ENCODE measurements around the gene ATOH1.

The ATOH1 gene

DNA sequence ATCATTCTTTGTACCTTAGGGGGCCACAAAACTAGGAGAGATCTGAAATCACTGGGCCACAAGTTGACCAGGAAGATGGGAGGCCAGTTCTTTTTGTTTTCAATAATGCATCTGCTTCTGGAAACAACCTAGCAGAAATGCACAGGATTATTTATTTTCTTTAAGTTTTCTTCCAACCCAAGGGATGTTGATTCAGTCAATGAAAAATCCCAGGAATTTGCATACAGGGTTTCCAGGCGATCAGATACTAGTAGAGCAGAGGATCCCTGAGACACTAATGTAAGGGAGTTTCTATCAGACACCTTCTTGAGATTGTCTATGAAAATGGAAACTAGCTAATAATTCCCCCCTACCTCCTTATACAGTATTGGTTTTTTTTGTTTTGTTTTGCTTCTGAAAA lies 7.4 kb downstream of the ATOH1 start:
- DNase-seq, result no peak

DNA sequence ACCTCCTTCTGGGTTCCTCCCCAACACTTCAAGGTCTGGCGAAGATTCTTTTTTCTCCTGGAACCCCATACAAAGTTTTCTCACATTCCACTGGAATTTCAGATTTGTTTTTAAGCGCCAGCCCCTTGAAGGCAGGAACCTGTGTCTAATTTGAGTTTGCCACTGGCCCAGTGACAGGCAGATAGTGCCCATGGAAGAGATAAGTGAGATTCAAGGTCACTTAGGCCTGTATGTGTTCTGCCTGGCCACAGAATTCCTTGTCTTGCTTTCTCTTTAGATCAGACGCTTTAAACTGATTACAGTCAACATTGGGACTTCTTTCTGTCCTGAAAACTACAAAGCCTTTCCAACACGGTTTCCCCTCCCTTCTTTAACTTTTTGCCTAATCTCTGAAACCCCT lies 11.2 kb downstream of the ATOH1 start:
- no peak for DNase-seq

GRCh38 chr4:93841803-93842345 lies 13.3 kb downstream of the ATOH1 start:
- DNase-seq, result no peak

- no peak for DNase-seq
Measured at GRCh38 chr4:93842601-93843252, 14.2 kb downstream of the ATOH1 start.

GRCh38 chr4:93843772-93844171 lies 15.2 kb downstream of the ATOH1 start:
- no peak for DNase-seq

- DNase-seq, result no peak
Measured at GRCh38 chr4:93852680-93853079, 24.1 kb downstream of the ATOH1 start.

GRCh38 chr4:93855926-93856325 lies 27.4 kb downstream of the ATOH1 start:
- DNase-seq, result no peak

- DNase-seq, result no peak
Measured at GRCh38 chr4:93865650-93866049, 37.1 kb downstream of the ATOH1 start.

GRCh38 chr4:93867416-93868001 lies 39.0 kb downstream of the ATOH1 start:
- no peak for DNase-seq

- DNase-seq, result no peak
Measured at GRCh38 chr4:93870876-93871458, 42.4 kb downstream of the ATOH1 start.

- no peak for DNase-seq
Measured at GRCh38 chr4:93876754-93877153, 48.2 kb downstream of the ATOH1 start.

- no peak for DNase-seq
Measured at GRCh38 chr4:93878566-93878965, 50.0 kb downstream of the ATOH1 start.

DNA sequence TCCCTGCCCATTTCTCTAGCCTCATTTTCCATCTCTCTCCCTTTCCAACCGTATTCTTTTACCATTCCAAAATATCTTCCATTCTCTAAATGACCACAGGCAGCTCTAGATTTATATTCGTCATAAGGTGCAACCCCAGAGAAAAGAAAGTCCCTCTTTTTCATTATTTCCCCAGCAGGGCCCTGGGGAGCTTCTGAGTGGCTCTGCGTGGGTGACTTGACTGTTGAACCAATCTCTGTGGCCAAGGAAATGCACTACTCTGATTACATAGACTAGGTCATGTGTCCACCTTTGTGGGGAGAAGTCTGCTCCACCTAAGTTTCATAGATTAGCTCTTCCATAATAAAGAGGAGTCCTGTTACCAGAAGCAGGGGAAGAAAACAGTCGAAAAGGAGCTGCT lies 51.4 kb downstream of the ATOH1 start:
- no peak for DNase-seq

All from activated effector memory CD4-positive, alpha-beta T cell treated with Interleukin-2 at 50 U/mL for 16 hours (primary cell).